Effector memory CD8-positive, alpha-beta T cell (primary cell): ENCODE data around the gene WDFY2.
"Not testable (repeated sequence)": the region's sequence is repeated elsewhere in the genome, so short reads cannot be mapped to it uniquely, and the experiment has no call there.

Source experiments
- ATAC-seq: fragments of 150-1000 bp; cut with Tn5 transposase; replicated peaks from 2 replicates; pipeline ENCODE4 v1.10.0; 2021; ENCODE audit warnings: mild to moderate bottlenecking, moderate library complexity
- DNase-seq, 3 experiments: peaks; one replicate each; pipeline ENCODE4 v3.0.0; 2021
- H3K27ac Mint-ChIP-seq, 2 donors: one replicate each; pipeline ENCODE4 v1.8.0; 2022; ENCODE audit warnings: mild to moderate bottlenecking in 2 of 2, mixed read lengths in 2 of 2, moderate library complexity in 2 of 2
- H3K27me3 Mint-ChIP-seq, 2 donors: one replicate each; pipeline ENCODE4 v1.8.0; 2022; ENCODE audit warnings: mixed read lengths in 2 of 2
- H3K36me3 Mint-ChIP-seq: one replicate; pipeline ENCODE4 v1.8.0; 2022; ENCODE audit warnings: mild to moderate bottlenecking, moderate library complexity, mixed read lengths; ENCODE audit not compliant: insufficient read depth
- H3K4me1 Mint-ChIP-seq, 2 donors: one replicate each; pipeline ENCODE4 v1.8.0; 2022; ENCODE audit warnings: low read depth in 2 of 2, mixed read lengths in 2 of 2
- H3K4me3 Mint-ChIP-seq, 2 donors: one replicate each; pipeline ENCODE4 v1.8.0; 2022; ENCODE audit warnings: mild to moderate bottlenecking in 2 of 2, mixed read lengths in 2 of 2, moderate library complexity in 2 of 2
- H3K9me3 Mint-ChIP-seq, 2 donors: one replicate each; pipeline ENCODE4 v1.8.0; 2022; ENCODE audit warnings: mixed read lengths in 2 of 2
- total RNA-seq, 9 experiments: gene quantifications; one replicate each; lab custom pipeline; 2026; lab: John Stamatoyannopoulos, UW

Gene WDFY2
- 11.2 to 94.9 (median 49.7) reads per million in 9 experiments for total RNA-seq

- Mint-ChIP-seq H3K9me3 (no peaks in the 10 kb centered on the region), H3K4me1 (peaks cover 15 to 19% of the 10 kb centered on the region in 2 donors), H3K27me3 (no peaks in the 10 kb centered on the region), H3K27ac (peak within 1 kb of the TSS; percentile 92 to 94), H3K36me3 (peaks cover 18% of the 10 kb centered on the region), H3K4me3 (peak within 1 kb of the TSS; percentile 90 to 91)
- ATAC-seq (peak; percentile 76), DNase-seq (peak; percentile 98 to 99 (median 99))
Observed at GRCh38 chr13:51583875-51584730, at the start of gene WDFY2. Gene WDFY2, plus strand, starts transcription at chr13:51584462. Its CDS starts 226 bp downstream, at chr13:51584688.

GRCh38 chr13:51538591-51539179 is 45.6 kb upstream of the WDFY2 start:
- H3K27ac Mint-ChIP-seq, result no peak overlapping the region
- peaks cover 0 to 10% of the 10 kb centered on the region in 2 donors for H3K27me3 Mint-ChIP-seq

GRCh38 chr13:51539887-51540286 is 44.4 kb upstream of the WDFY2 start:
- no peak overlapping the region for H3K27ac Mint-ChIP-seq
- ATAC-seq (no peak), DNase-seq (no peak)
- peaks cover 0 to 10% of the 10 kb centered on the region in 2 donors for H3K27me3 Mint-ChIP-seq
- no peak overlapping the region for H3K4me3 Mint-ChIP-seq
- peaks cover 4% of the 10 kb centered on the region for H3K36me3 Mint-ChIP-seq
- peaks cover 0 to 5% of the 10 kb centered on the region in 2 donors for H3K4me1 Mint-ChIP-seq
- H3K9me3 Mint-ChIP-seq, result no peaks in the 10 kb centered on the region

More at GRCh38 chr13:51538591-51539179, 45.6 kb upstream of the WDFY2 start:
- H3K36me3 Mint-ChIP-seq, result peaks cover 4% of the 10 kb centered on the region
- DNase-seq, result no peak
- H3K4me3 Mint-ChIP-seq, result no peak overlapping the region
- H3K4me1 Mint-ChIP-seq, result peaks cover 9 to 16% of the 10 kb centered on the region in 2 donors
- ATAC-seq, result no peak
- H3K9me3 Mint-ChIP-seq, result no peaks in the 10 kb centered on the region

GRCh38 chr13:51541037-51541436 is 43.2 kb upstream of the WDFY2 start:
- ATAC-seq, result no peak
- no peak for DNase-seq
- H3K9me3 Mint-ChIP-seq, result no peaks in the 10 kb centered on the region
- peaks cover 0 to 10% of the 10 kb centered on the region in 2 donors for H3K27me3 Mint-ChIP-seq
- no peak overlapping the region for H3K4me3 Mint-ChIP-seq
- peak overlapping the region in 1 of 2 donors; percentile 11 for H3K27ac Mint-ChIP-seq
- peaks cover 4% of the 10 kb centered on the region for H3K36me3 Mint-ChIP-seq
- no peaks in the 10 kb centered on the region for H3K4me1 Mint-ChIP-seq

GRCh38 chr13:51541809-51542258 is 42.4 kb upstream of the WDFY2 start:
- Mint-ChIP-seq H3K4me1 (no peaks in the 10 kb centered on the region), H3K27ac (no peak overlapping the region), H3K9me3 (no peaks in the 10 kb centered on the region), H3K27me3 (peaks cover 0 to 10% of the 10 kb centered on the region in 2 donors), H3K36me3 (peaks cover 4% of the 10 kb centered on the region), H3K4me3 (no peak overlapping the region)
- ATAC-seq, result no peak
- no peak for DNase-seq

GRCh38 chr13:51542346-51543242 is 41.7 kb upstream of the WDFY2 start:
- Mint-ChIP-seq H3K36me3 (peaks cover 3% of the 10 kb centered on the region), H3K9me3 (no peaks in the 10 kb centered on the region), H3K27me3 (peaks cover 0 to 10% of the 10 kb centered on the region in 2 donors), H3K4me1 (no peaks in the 10 kb centered on the region), H3K4me3 (no peak overlapping the region), H3K27ac (no peak overlapping the region)
- DNase-seq (no peak), ATAC-seq (no peak)

GRCh38 chr13:51545446-51545845 is 38.8 kb upstream of the WDFY2 start:
- H3K27me3 Mint-ChIP-seq, result peaks cover 0 to 10% of the 10 kb centered on the region in 2 donors
- H3K9me3 Mint-ChIP-seq, H3K27ac Mint-ChIP-seq, ATAC-seq, DNase-seq, H3K36me3 Mint-ChIP-seq, H3K4me1 Mint-ChIP-seq, H3K4me3 Mint-ChIP-seq: not testable (repeated sequence)

GRCh38 chr13:51547425-51548176 is 36.7 kb upstream of the WDFY2 start:
- Mint-ChIP-seq H3K4me1 (no peaks in the 10 kb centered on the region), H3K9me3 (no peaks in the 10 kb centered on the region), H3K27me3 (peaks cover 0 to 3% of the 10 kb centered on the region in 2 donors), H3K4me3 (no peak overlapping the region), H3K36me3 (no peaks in the 10 kb centered on the region), H3K27ac (no peak overlapping the region)
- DNase-seq, result no peak
- no peak for ATAC-seq

GRCh38 chr13:51549050-51549449 is 35.2 kb upstream of the WDFY2 start:
- Mint-ChIP-seq H3K9me3 (no peaks in the 10 kb centered on the region), H3K36me3 (no peaks in the 10 kb centered on the region), H3K4me1 (no peaks in the 10 kb centered on the region), H3K27me3 (no peaks in the 10 kb centered on the region), H3K27ac (no peak overlapping the region), H3K4me3 (no peak overlapping the region)
- ATAC-seq (no peak), DNase-seq (no peak)

- Mint-ChIP-seq H3K36me3 (no peaks in the 10 kb centered on the region), H3K27me3 (no peaks in the 10 kb centered on the region), H3K27ac (peak overlapping the region in 1 of 2 donors; percentile 25), H3K4me1 (no peaks in the 10 kb centered on the region), H3K9me3 (no peaks in the 10 kb centered on the region), H3K4me3 (no peak overlapping the region)
- ATAC-seq (no peak), DNase-seq (no peak)
Observed at GRCh38 chr13:51549593-51549992, 34.7 kb upstream of the WDFY2 start.

GRCh38 chr13:51550151-51550550 is 34.1 kb upstream of the WDFY2 start:
- DNase-seq (no peak), ATAC-seq (no peak)
- Mint-ChIP-seq H3K4me1 (no peaks in the 10 kb centered on the region), H3K27ac (peak overlapping the region in 1 of 2 donors; percentile 25), H3K4me3 (no peak overlapping the region), H3K36me3 (no peaks in the 10 kb centered on the region), H3K27me3 (peaks cover 0 to 5% of the 10 kb centered on the region in 2 donors), H3K9me3 (no peaks in the 10 kb centered on the region)

- Mint-ChIP-seq H3K9me3 (no peaks in the 10 kb centered on the region), H3K36me3 (no peaks in the 10 kb centered on the region), H3K4me1 (no peaks in the 10 kb centered on the region), H3K27me3 (peaks cover 3 to 10% of the 10 kb centered on the region in 2 donors), H3K4me3 (no peak overlapping the region), H3K27ac (no peak overlapping the region)
- ATAC-seq (no peak), DNase-seq (no peak)
Observed at GRCh38 chr13:51551416-51551815, 32.8 kb upstream of the WDFY2 start.
